ENCODE measurements around the gene TUBA8. TPM values are rescaled to one million over a fixed set of nuclear protein-coding genes. Genes with fewer than 3 reads are reported as not detected.

TUBA8 gene
- total RNA-seq, 4 donors from 2014 or later = 4.3 to 6.6 TPM; not detected in 2

DNA sequence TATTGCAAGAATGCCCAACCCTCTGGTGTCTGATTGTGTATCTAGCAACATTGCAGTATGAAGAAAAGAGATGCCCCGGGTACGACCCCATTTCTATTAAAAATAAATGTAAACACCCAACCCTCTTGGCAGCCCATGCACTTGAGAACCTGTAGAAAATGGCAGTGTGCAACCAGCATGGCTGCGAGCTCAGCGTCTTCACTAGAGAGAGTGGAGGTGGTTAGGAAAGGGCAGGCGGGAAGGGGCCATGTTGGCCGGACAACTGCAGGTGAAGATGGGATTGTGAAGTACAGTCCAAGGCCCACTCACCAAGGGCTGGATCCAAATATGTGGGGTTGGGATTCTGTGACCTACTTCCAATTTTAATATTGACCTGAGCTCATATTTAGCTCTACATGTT, 16.9 kb upstream of the TUBA8 start:
- H3K36me3 ChIP-seq = peaks cover 0 to 17% (median 0%) of the 10 kb centered on the region in 3 donors
- no peaks in the 10 kb centered on the region for H3K27me3 ChIP-seq
- no peak overlapping the region for H3K27ac ChIP-seq
- no peak overlapping the region for H3K4me3 ChIP-seq
- DNase-seq = no peak
- H3K4me1 ChIP-seq = peaks cover 0 to 30% (median under 1%) of the 10 kb centered on the region in 4 donors
- TF ChIP-seq, protein P1, sequence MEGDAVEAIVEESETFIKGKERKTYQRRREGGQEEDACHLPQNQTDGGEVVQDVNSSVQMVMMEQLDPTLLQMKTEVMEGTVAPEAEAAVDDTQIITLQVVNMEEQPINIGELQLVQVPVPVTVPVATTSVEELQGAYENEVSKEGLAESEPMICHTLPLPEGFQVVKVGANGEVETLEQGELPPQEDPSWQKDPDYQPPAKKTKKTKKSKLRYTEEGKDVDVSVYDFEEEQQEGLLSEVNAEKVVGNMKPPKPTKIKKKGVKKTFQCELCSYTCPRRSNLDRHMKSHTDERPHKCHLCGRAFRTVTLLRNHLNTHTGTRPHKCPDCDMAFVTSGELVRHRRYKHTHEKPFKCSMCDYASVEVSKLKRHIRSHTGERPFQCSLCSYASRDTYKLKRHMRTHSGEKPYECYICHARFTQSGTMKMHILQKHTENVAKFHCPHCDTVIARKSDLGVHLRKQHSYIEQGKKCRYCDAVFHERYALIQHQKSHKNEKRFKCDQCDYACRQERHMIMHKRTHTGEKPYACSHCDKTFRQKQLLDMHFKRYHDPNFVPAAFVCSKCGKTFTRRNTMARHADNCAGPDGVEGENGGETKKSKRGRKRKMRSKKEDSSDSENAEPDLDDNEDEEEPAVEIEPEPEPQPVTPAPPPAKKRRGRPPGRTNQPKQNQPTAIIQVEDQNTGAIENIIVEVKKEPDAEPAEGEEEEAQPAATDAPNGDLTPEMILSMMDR (IDR thresholded peaks at IDR 0.05) = no peak
- TF ChIP-seq POLR2A (IDR thresholded peaks at IDR 0.05) = no peak
- H3K9me3 ChIP-seq = no peaks in the 10 kb centered on the region

DNA sequence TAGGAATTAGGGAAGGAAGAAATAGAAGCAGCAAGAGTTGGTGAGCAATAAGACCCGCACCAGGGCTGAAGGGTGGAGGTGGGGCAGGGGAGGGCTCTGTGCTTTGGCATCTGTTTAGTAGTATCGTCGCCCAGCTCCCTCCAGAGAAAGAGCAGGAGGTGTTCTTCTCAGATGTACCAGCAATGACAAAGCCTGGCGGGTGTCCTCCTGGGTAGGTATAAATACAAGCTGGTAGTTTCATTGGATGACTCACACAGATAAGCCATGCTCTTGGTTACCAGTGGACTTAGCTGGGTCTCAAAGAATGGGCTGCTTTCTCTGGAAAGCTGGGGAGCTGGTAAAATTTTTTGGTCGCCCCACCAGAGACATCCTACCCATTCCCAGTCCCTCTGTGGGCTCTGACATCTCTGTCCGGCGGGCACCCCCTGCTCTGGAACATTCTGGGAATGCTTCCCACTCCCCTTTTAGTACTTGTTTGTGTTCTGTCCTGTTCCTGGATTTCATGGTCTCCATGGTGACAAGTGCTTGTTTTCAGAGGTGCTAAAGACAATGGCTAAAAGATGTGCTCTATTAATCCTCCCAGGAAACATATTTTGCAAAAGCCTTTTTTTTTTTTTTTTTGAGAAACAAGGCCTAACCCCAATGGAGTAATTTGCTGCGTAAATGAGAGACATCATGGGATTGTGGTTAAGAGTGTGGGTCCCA, 15.4 kb upstream of the TUBA8 start:
- peaks cover 0 to 23% (median 0%) of the 10 kb centered on the region in 4 donors for H3K4me1 ChIP-seq
- H3K27ac ChIP-seq = peak overlapping the region in 2 of 4 donors; percentile 9 to 75
- H3K27me3 ChIP-seq = no peaks in the 10 kb centered on the region
- peak in 1 of 3 donors; percentile 66 for DNase-seq
- H3K9me3 ChIP-seq = no peaks in the 10 kb centered on the region
- peak in 1 of 2 donors; percentile 10 for TF ChIP-seq POLR2A (IDR thresholded peaks at IDR 0.05)
- TF ChIP-seq, protein P1 (IDR thresholded peaks at IDR 0.05) = no peak
- peaks cover 0 to 8% (median 0%) of the 10 kb centered on the region in 3 donors for H3K36me3 ChIP-seq
- H3K4me3 ChIP-seq = no peak overlapping the region

DNA sequence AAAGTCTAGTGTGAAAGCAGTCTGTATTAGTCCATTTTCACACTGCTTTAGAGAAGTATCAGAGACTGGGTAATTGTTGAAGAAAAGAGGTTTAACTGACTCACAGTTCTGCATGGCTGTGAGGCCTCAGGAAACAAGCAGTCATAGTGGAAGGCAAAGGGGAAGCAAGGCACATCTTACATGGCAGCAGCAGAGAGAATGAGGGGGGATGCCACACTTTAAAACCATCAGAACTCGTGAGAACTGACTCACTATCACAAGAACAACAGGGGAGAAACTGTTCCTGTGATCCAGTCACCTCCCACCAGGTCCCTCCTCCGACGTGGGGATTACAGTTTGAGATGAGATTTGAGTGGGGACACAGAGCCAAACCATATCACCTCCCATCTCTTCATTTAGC, 13.8 kb upstream of the TUBA8 start:
- Histone ChIP-seq H3K4me3 (no peak overlapping the region), H3K36me3 (peaks cover 0 to 11% (median 0%) of the 10 kb centered on the region in 3 donors), H3K9me3 (no peaks in the 10 kb centered on the region), H3K4me1 (peaks cover 0 to 9% (median 0%) of the 10 kb centered on the region in 4 donors), H3K27me3 (no peaks in the 10 kb centered on the region), H3K27ac (no peak overlapping the region)
- DNase-seq = no peak
- no peak for TF ChIP-seq POLR2A (IDR thresholded peaks at IDR 0.05)
- TF ChIP-seq, protein P1 (IDR thresholded peaks at IDR 0.05) = no peak

DNA sequence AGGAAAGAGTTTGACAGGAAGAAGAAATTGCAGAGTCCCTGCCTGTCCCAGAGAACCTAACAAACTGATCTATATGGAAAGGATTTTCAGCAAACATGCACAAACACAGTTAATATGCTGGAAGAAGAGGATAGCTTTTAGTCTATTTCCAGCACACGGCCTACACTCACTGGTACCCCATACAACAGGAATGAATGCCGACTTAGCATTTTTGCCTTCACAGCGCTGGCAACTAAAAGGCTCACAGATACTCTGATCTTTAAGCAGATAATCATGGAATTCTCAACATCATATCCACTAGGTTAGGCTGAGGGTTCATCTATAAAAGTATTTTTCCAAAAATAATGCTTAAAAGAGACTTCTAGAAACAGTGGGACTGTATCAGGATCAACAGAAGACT, 9.8 kb upstream of the TUBA8 start:
- Histone ChIP-seq H3K4me1 (no peaks in the 10 kb centered on the region), H3K27ac (no peak overlapping the region), H3K36me3 (peaks cover 0 to 11% (median 0%) of the 10 kb centered on the region in 3 donors), H3K9me3 (peaks cover 0 to 1% (median 0%) of the 10 kb centered on the region in 4 donors), H3K4me3 (no peak overlapping the region), H3K27me3 (no peaks in the 10 kb centered on the region)
- no peak for DNase-seq
- TF ChIP-seq, protein P1 (IDR thresholded peaks at IDR 0.05) = no peak
- no peak for TF ChIP-seq POLR2A (IDR thresholded peaks at IDR 0.05)

DNA sequence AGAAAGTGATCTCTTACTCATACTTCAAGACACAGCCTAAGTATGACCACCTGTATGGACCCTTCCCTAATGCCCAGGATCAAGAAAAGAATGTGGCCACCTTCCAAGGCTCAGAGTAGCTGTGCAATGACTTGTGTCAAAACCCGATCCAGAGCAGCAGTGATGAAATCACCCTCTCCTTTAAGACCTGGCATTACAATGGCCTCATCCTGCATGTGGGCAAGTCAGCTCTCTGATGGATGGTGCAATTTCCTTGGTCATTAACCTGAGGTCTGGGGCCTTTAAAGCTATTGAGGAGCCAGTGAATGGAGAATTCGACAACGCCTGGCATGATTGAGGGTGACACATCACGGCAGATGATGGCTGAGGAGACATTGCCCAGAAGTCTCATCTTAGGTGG, 9.1 kb upstream of the TUBA8 start:
- Histone ChIP-seq H3K4me3 (no peak overlapping the region), H3K27ac (no peak overlapping the region), H3K9me3 (peaks cover 0 to 5% (median 0%) of the 10 kb centered on the region in 4 donors), H3K27me3 (no peaks in the 10 kb centered on the region), H3K4me1 (no peaks in the 10 kb centered on the region), H3K36me3 (peaks cover 0 to 11% (median 0%) of the 10 kb centered on the region in 3 donors)
- TF ChIP-seq POLR2A (IDR thresholded peaks at IDR 0.05) = no peak
- TF ChIP-seq, protein P1 (IDR thresholded peaks at IDR 0.05) = no peak
- DNase-seq = no peak
